Panc1 (cell line): ENCODE results near the gene MCTP1.

Experiments
- CTCF ChIP-seq: fragments of 450-650 bp; IDR thresholded peaks from 2 replicates; pipeline ENCODE4 v1.5.1; 2017; ENCODE audit warnings: mild to moderate bottlenecking
- REST ChIP-seq, 2 experiments: IDR thresholded peaks; 2 replicates each; pipeline ENCODE4 v1.6.1; 2011 to 2012; ENCODE audit warnings: low read depth in 2 of 2, control low read depth in 1 of 2, low read length in 1 of 2, mild to moderate bottlenecking in 1 of 2, moderate library complexity in 1 of 2; ENCODE audit not compliant: insufficient read depth in 1 of 2
- SIN3A ChIP-seq: IDR thresholded peaks from 2 replicates; pipeline ENCODE4 v1.6.1; 2012; ENCODE audit warnings: low read depth, mild to moderate bottlenecking, low read length, moderate library complexity, borderline replicate concordance; ENCODE audit not compliant: insufficient read depth
- TCF7L2 ChIP-seq: IDR thresholded peaks from 2 replicates; pipeline ENCODE4 v1.6.1; 2011; ENCODE audit warnings: mild to moderate bottlenecking, low read depth, low read length, inconsistent platforms

- TF ChIP-seq CTCF (peak; percentile 74; the same call in 1 of the 2 replicates), SIN3A (no peak), TCF7L2 (no peak), REST (IDR thresholded peaks at IDR 0.05; ENCODE audit: insufficient read depth in 1 of 2, low read depth in 2 of 2, low read length in 1 of 2) (no peak)
Measured at GRCh38 chr5:94908889-94909480, 375.9 kb downstream of the MCTP1 start.
